Endothelial cell of hepatic sinusoid (primary cell): Measurements from ENCODE around the gene MPPED1.

Source experiments
- in situ Hi-C: cut with HindIII; loops from 2 replicates; pipeline ENCODE4 v1.10.0; 2017; ENCODE audit warnings: low sequenced_read_pairs

Gene MPPED1

GRCh38 chr22:43428521-43428920, 16.7 kb downstream of the MPPED1 start:
- in situ Hi-C loops: no loop called here

- in situ Hi-C loops: no loop called here
These were observed 17.6 kb downstream of the MPPED1 start for GRCh38 chr22:43429426-43429825.

GRCh38 chr22:43431808-43432554, 20.2 kb downstream of the MPPED1 start:
- in situ Hi-C loops: no loop called here

GRCh38 chr22:43432883-43433415, 21.1 kb downstream of the MPPED1 start:
- in situ Hi-C loops: no loop called here

GRCh38 chr22:43433451-43434274, 21.8 kb downstream of the MPPED1 start:
- in situ Hi-C loops: no loop called here

- in situ Hi-C loops: no loop called here
These were observed 22.6 kb downstream of the MPPED1 start for GRCh38 chr22:43434275-43434927.

GRCh38 chr22:43434928-43435311, 23.1 kb downstream of the MPPED1 start:
- in situ Hi-C loops: no loop called here

- in situ Hi-C loops: no loop called here
These were observed 24.3 kb downstream of the MPPED1 start for GRCh38 chr22:43435851-43436811.

GRCh38 chr22:43436868-43437267, 25.1 kb downstream of the MPPED1 start:
- in situ Hi-C loops: no loop called here

- in situ Hi-C loops: no loop called here
These were observed 26.2 kb downstream of the MPPED1 start for GRCh38 chr22:43437871-43438475.

- in situ Hi-C loops: no loop called here
These were observed 27.0 kb downstream of the MPPED1 start for GRCh38 chr22:43438666-43439347.

- in situ Hi-C loops: no loop called here
These were observed 27.7 kb downstream of the MPPED1 start for GRCh38 chr22:43439368-43440103.

- in situ Hi-C loops: no loop called here
These were observed 28.2 kb downstream of the MPPED1 start for GRCh38 chr22:43440104-43440387.

- in situ Hi-C loops: no loop called here
These were observed 28.7 kb downstream of the MPPED1 start for GRCh38 chr22:43440556-43440955.

GRCh38 chr22:43441216-43441615, 29.4 kb downstream of the MPPED1 start:
- in situ Hi-C loops: no loop called here

GRCh38 chr22:43441751-43442150, 29.9 kb downstream of the MPPED1 start:
- in situ Hi-C loops: no loop called here

- in situ Hi-C loops: no loop called here
These were observed 30.8 kb downstream of the MPPED1 start for GRCh38 chr22:43442386-43443151.

GRCh38 chr22:43443152-43443471, 31.3 kb downstream of the MPPED1 start:
- in situ Hi-C loops: no loop called here
